ENCODE data around the gene E4F1. TPM values are rescaled to one million over a fixed set of nuclear protein-coding genes. Genes with fewer than 3 reads are reported as not detected.

E4F1 gene
- 14.3 TPM for polyA plus RNA-seq (ENCODE audit: insufficient read length)

- peak; percentile 95 for DNase-seq (ENCODE audit: low read depth)
These were observed at the start of gene E4F1 for GRCh38 chr16:2223221-2223941. Gene E4F1, plus strand, starts transcription at chr16:2223591. Its CDS starts 23 bp downstream, at chr16:2223614.

GRCh38 chr16:2173916-2174315 is 49.5 kb upstream of the E4F1 start:
- no peak for DNase-seq (ENCODE audit: low read depth)

GRCh38 chr16:2174396-2175131 is 48.8 kb upstream of the E4F1 start:
- DNase-seq (ENCODE audit: low read depth) = no peak

- DNase-seq (ENCODE audit: low read depth) = no peak
These were observed 47.9 kb upstream of the E4F1 start for GRCh38 chr16:2175454-2175853.

GRCh38 chr16:2176047-2176446 is 47.3 kb upstream of the E4F1 start:
- no peak for DNase-seq (ENCODE audit: low read depth)

GRCh38 chr16:2177101-2177500 is 46.3 kb upstream of the E4F1 start:
- DNase-seq (ENCODE audit: low read depth) = no peak

GRCh38 chr16:2177561-2177960 is 45.8 kb upstream of the E4F1 start:
- DNase-seq (ENCODE audit: low read depth) = no peak

GRCh38 chr16:2178321-2179106 is 44.9 kb upstream of the E4F1 start:
- no peak for DNase-seq (ENCODE audit: low read depth)

- no peak for DNase-seq (ENCODE audit: low read depth)
These were observed 44.3 kb upstream of the E4F1 start for GRCh38 chr16:2179107-2179501.

GRCh38 chr16:2179576-2179975 is 43.8 kb upstream of the E4F1 start:
- no peak for DNase-seq (ENCODE audit: low read depth)

GRCh38 chr16:2180461-2180860 is 42.9 kb upstream of the E4F1 start:
- DNase-seq (ENCODE audit: low read depth) = no peak

- no peak for DNase-seq (ENCODE audit: low read depth)
These were observed 42.1 kb upstream of the E4F1 start for GRCh38 chr16:2180962-2181923.

- no peak for DNase-seq (ENCODE audit: low read depth)
These were observed 41.4 kb upstream of the E4F1 start for GRCh38 chr16:2181952-2182351.

- no peak for DNase-seq (ENCODE audit: low read depth)
These were observed 39.7 kb upstream of the E4F1 start for GRCh38 chr16:2183671-2184070.

GRCh38 chr16:2184346-2184745 is 39.0 kb upstream of the E4F1 start:
- no peak for DNase-seq (ENCODE audit: low read depth)

- no peak for DNase-seq (ENCODE audit: low read depth)
These were observed 38.4 kb upstream of the E4F1 start for GRCh38 chr16:2184962-2185361.

GRCh38 chr16:2186064-2186463 is 37.3 kb upstream of the E4F1 start:
- no peak for DNase-seq (ENCODE audit: low read depth)

GRCh38 chr16:2186505-2186904 is 36.9 kb upstream of the E4F1 start:
- DNase-seq (ENCODE audit: low read depth) = no peak

- DNase-seq (ENCODE audit: low read depth) = no peak
These were observed 36.2 kb upstream of the E4F1 start for GRCh38 chr16:2187212-2187611.

GRCh38 chr16:2188395-2188794 is 35.0 kb upstream of the E4F1 start:
- no peak for DNase-seq (ENCODE audit: low read depth)

GRCh38 chr16:2189252-2189893 is 34.0 kb upstream of the E4F1 start:
- no peak for DNase-seq (ENCODE audit: low read depth)
